ENCODE data around the gene TBKBP1. TPM values are rescaled to one million over a fixed set of nuclear protein-coding genes. Genes with fewer than 3 reads are reported as not detected.
"Not testable (repeated sequence)": the region's sequence is repeated elsewhere in the genome, so short reads cannot be mapped to it uniquely, and the experiment has no call there.

Gene TBKBP1
- total RNA-seq, 5 donors from 2014 or later (not counting 1 experiment from before 2014, with no cell fraction given): 4.5 to 20.5 (median 7.2) TPM

DNA sequence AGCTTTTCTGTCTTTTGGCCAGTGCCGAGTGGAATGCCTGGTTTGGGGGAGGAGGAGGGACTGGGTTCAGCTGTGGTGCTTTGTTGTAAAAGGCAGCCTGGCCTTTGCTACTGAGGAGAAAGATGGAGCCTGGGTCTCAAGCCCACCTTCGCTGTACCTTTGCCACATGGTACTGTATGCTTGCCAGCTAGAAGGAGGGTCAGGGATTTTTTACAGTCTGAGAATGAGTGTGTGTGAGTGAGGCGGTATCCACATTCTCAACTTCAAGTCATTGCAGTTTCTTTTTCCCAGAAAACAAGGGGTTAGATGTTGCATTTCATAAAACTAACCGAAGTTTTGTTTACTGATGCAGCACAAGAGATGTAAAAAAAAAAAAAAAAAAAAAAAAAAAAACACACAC lies 11.2 kb upstream of the TBKBP1 start:
- H3K4me1 Mint-ChIP-seq; H3K4me3 Mint-ChIP-seq; H3K27me3 ChIP-seq (replicated peaks in 1 of 2; ENCODE audit: control insufficient read depth in 2 of 2, extremely low read depth in 1 of 2, insufficient read depth in 2 of 2, low read length in 1 of 2); H3K27ac Mint-ChIP-seq; H3K9me3 ChIP-seq; H3K27ac ChIP-seq (ENCODE audit: low read length); DNase-seq; ATAC-seq (replicated peaks in 1 of 4); POLR2A ChIA-PET; H3K4me3 ChIP-seq (ENCODE audit: control insufficient read depth in 1 of 2, extremely low read depth in 1 of 2, low read length in 1 of 2); H3K9me3 Mint-ChIP-seq; H3K27me3 Mint-ChIP-seq; H3K4me1 ChIP-seq (ENCODE audit: control insufficient read depth in 1 of 2, extremely low read depth in 1 of 2, insufficient read depth in 2 of 2, low read length in 2 of 2): not testable (repeated sequence)
- CTCF ChIA-PET: interaction anchor here in 1 of 2 donors (0.7 to 1.3 kb wide), 2 partner anchors 15 to 34 kb away, joined by 4 to 6 read pairs; no protein-coding TSS in a partner anchor
- peaks cover 16 to 70% of the 10 kb centered on the region in 2 donors for H3K36me3 ChIP-seq (ENCODE audit: control insufficient read depth in 2 of 2, extremely low read depth in 1 of 2, insufficient read depth in 1 of 2, low read length in 1 of 2)
- 79% methylated on average over 2 of the region's 4 CpGs for WGBS (ENCODE audit: insufficient coverage)
- H3K36me3 Mint-ChIP-seq: peaks cover 60% of the 10 kb centered on the region

DNA sequence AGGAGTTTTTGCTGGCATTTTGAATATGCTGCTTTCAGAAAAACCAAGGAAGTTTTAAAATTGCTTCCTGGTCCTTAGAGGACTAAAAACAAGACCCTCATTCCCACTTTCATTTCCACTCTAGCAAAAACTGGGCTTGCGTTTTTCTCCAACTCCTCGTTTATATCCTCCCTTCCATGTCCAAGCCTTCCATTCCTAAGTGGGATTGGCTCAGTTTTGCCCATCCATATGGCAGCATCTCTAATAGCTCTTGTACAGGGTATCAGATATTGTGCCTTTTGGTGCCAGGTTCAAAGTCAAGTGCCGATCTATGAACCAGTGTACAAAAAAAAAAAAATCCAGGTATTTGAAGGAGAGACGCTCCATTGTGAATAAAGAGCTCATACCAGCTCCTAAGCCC lies 9.9 kb upstream of the TBKBP1 start:
- Mint-ChIP-seq H3K27ac (peak overlapping the region; percentile 19 to 22), H3K27me3 (no peaks in the 10 kb centered on the region), H3K4me1 (no peaks in the 10 kb centered on the region), H3K4me3 (no peak overlapping the region), H3K9me3 (no peaks in the 10 kb centered on the region), H3K36me3 (peaks cover 52% of the 10 kb centered on the region)
- ATAC-seq (replicated peaks in 1 of 4) (no peak), DNase-seq (no peak)
- ChIA-PET CTCF (interaction anchor here in 1 of 2 donors (1.3 kb wide), 1 partner anchor 14 kb away, joined by 6 read pairs; no protein-coding TSS in a partner anchor), POLR2A (no interaction called here)
- no CpG with 5 or more reads among the region's 4 CpGs for WGBS (ENCODE audit: insufficient coverage)
- H3K4me1 ChIP-seq (ENCODE audit: control insufficient read depth in 1 of 2, extremely low read depth in 1 of 2, insufficient read depth in 2 of 2, low read length in 2 of 2): no peaks in the 10 kb centered on the region
- no peak overlapping the region for H3K27ac ChIP-seq (ENCODE audit: low read length)
- peaks cover 16 to 57% of the 10 kb centered on the region in 2 donors for H3K36me3 ChIP-seq (ENCODE audit: control insufficient read depth in 2 of 2, extremely low read depth in 1 of 2, insufficient read depth in 1 of 2, low read length in 1 of 2)
- no peaks in the 10 kb centered on the region for H3K27me3 ChIP-seq (replicated peaks in 1 of 2; ENCODE audit: control insufficient read depth in 2 of 2, extremely low read depth in 1 of 2, insufficient read depth in 2 of 2, low read length in 1 of 2)
- H3K9me3 ChIP-seq: no peaks in the 10 kb centered on the region
- H3K4me3 ChIP-seq (ENCODE audit: control insufficient read depth in 1 of 2, extremely low read depth in 1 of 2, low read length in 1 of 2): no peak overlapping the region

- CTCF ChIA-PET: no interaction called here
- 100% methylated on average over 2 of the region's 4 CpGs for WGBS (ENCODE audit: insufficient coverage)
- ATAC-seq (replicated peaks in 1 of 4): no peak
- Mint-ChIP-seq H3K27me3 (no peaks in the 10 kb centered on the region), H3K36me3 (peaks cover 49% of the 10 kb centered on the region), H3K9me3 (no peaks in the 10 kb centered on the region), H3K27ac (peak overlapping the region in 1 of 2 donors; percentile 39), H3K4me1 (no peaks in the 10 kb centered on the region), H3K4me3 (no peak overlapping the region)
- H3K27ac ChIP-seq (ENCODE audit: low read length): no peak overlapping the region
- peaks cover 16 to 52% of the 10 kb centered on the region in 2 donors for H3K36me3 ChIP-seq (ENCODE audit: control insufficient read depth in 2 of 2, extremely low read depth in 1 of 2, insufficient read depth in 1 of 2, low read length in 1 of 2)
- H3K9me3 ChIP-seq: no peaks in the 10 kb centered on the region
- H3K4me1 ChIP-seq (ENCODE audit: control insufficient read depth in 1 of 2, extremely low read depth in 1 of 2, insufficient read depth in 2 of 2, low read length in 2 of 2): no peaks in the 10 kb centered on the region
- H3K4me3 ChIP-seq (ENCODE audit: control insufficient read depth in 1 of 2, extremely low read depth in 1 of 2, low read length in 1 of 2): no peak overlapping the region
- POLR2A ChIA-PET: interaction anchor here in 1 of 2 donors (0.6 kb wide), 1 partner anchor 8 kb away, joined by 5 read pairs; no protein-coding TSS in a partner anchor
- no peak for DNase-seq
- no peaks in the 10 kb centered on the region for H3K27me3 ChIP-seq (replicated peaks in 1 of 2; ENCODE audit: control insufficient read depth in 2 of 2, extremely low read depth in 1 of 2, insufficient read depth in 2 of 2, low read length in 1 of 2)
Observed at GRCh38 chr17:47684535-47685193, 9.3 kb upstream of the TBKBP1 start.

GRCh38 chr17:47685556-47686275 lies 8.2 kb upstream of the TBKBP1 start:
- Mint-ChIP-seq H3K27me3 (no peaks in the 10 kb centered on the region), H3K27ac (peak overlapping the region; percentile 57 to 74), H3K4me1 (no peaks in the 10 kb centered on the region), H3K9me3 (no peaks in the 10 kb centered on the region), H3K36me3 (peaks cover 39% of the 10 kb centered on the region), H3K4me3 (no peak overlapping the region)
- H3K36me3 ChIP-seq (ENCODE audit: control insufficient read depth in 2 of 2, extremely low read depth in 1 of 2, insufficient read depth in 1 of 2, low read length in 1 of 2): peaks cover 10 to 41% of the 10 kb centered on the region in 2 donors
- H3K27ac ChIP-seq (ENCODE audit: low read length): no peak overlapping the region
- ATAC-seq (replicated peaks in 1 of 4) (no peak), DNase-seq (no peak)
- ChIA-PET POLR2A (no interaction called here), CTCF (no interaction called here)
- H3K9me3 ChIP-seq: no peaks in the 10 kb centered on the region
- no peak overlapping the region for H3K4me3 ChIP-seq (ENCODE audit: control insufficient read depth in 1 of 2, extremely low read depth in 1 of 2, low read length in 1 of 2)
- H3K27me3 ChIP-seq (replicated peaks in 1 of 2; ENCODE audit: control insufficient read depth in 2 of 2, extremely low read depth in 1 of 2, insufficient read depth in 2 of 2, low read length in 1 of 2): no peaks in the 10 kb centered on the region
- WGBS (ENCODE audit: insufficient coverage): no CpG with 5 or more reads among the region's 4 CpGs
- H3K4me1 ChIP-seq (ENCODE audit: control insufficient read depth in 1 of 2, extremely low read depth in 1 of 2, insufficient read depth in 2 of 2, low read length in 2 of 2): no peaks in the 10 kb centered on the region

DNA sequence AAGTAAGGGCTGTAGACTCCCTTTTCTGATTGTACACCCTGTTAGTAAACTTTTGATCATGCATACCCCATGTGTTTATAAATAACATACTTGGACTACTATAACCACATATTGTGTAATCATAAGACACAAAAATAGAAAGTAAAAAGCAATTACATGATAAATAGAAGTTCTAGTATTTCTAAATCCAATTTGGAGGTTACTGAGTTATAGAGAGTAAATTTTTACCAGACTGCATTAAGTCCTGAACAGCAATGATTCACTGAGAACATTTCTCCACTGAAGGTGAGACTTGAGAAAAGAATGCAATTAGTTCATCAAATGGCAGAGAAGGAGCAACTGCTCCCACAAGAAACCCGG lies 7.7 kb upstream of the TBKBP1 start:
- DNase-seq (no peak), ATAC-seq (replicated peaks in 1 of 4) (no peak)
- ChIA-PET POLR2A (no interaction called here), CTCF (no interaction called here)
- Mint-ChIP-seq H3K36me3 (peaks cover 36% of the 10 kb centered on the region), H3K4me1 (no peaks in the 10 kb centered on the region), H3K9me3 (no peaks in the 10 kb centered on the region), H3K27me3 (no peaks in the 10 kb centered on the region), H3K27ac (peak overlapping the region; percentile 57 to 74), H3K4me3 (no peak overlapping the region)
- H3K4me3 ChIP-seq (ENCODE audit: control insufficient read depth in 1 of 2, extremely low read depth in 1 of 2, low read length in 1 of 2): no peak overlapping the region
- H3K9me3 ChIP-seq: no peaks in the 10 kb centered on the region
- no peaks in the 10 kb centered on the region for H3K27me3 ChIP-seq (replicated peaks in 1 of 2; ENCODE audit: control insufficient read depth in 2 of 2, extremely low read depth in 1 of 2, insufficient read depth in 2 of 2, low read length in 1 of 2)
- no peak overlapping the region for H3K27ac ChIP-seq (ENCODE audit: low read length)
- H3K36me3 ChIP-seq (ENCODE audit: control insufficient read depth in 2 of 2, extremely low read depth in 1 of 2, insufficient read depth in 1 of 2, low read length in 1 of 2): peaks cover 7 to 39% of the 10 kb centered on the region in 2 donors
- H3K4me1 ChIP-seq (ENCODE audit: control insufficient read depth in 1 of 2, extremely low read depth in 1 of 2, insufficient read depth in 2 of 2, low read length in 2 of 2): no peaks in the 10 kb centered on the region
- no CpG with 5 or more reads among the region's 1 CpG for WGBS (ENCODE audit: insufficient coverage)

- no peaks in the 10 kb centered on the region for H3K9me3 Mint-ChIP-seq
- POLR2A ChIA-PET: no interaction called here
- Histone ChIP-seq H3K27me3 (replicated peaks in 1 of 2; ENCODE audit: control insufficient read depth in 2 of 2, extremely low read depth in 1 of 2, insufficient read depth in 2 of 2, low read length in 1 of 2) (no peaks in the 10 kb centered on the region), H3K36me3 (ENCODE audit: control insufficient read depth in 2 of 2, extremely low read depth in 1 of 2, insufficient read depth in 1 of 2, low read length in 1 of 2) (peaks cover 7 to 34% of the 10 kb centered on the region in 2 donors), H3K27ac (ENCODE audit: low read length) (no peak overlapping the region), H3K4me1 (ENCODE audit: control insufficient read depth in 1 of 2, extremely low read depth in 1 of 2, insufficient read depth in 2 of 2, low read length in 2 of 2) (no peaks in the 10 kb centered on the region), H3K9me3 (no peaks in the 10 kb centered on the region), H3K4me3 (ENCODE audit: control insufficient read depth in 1 of 2, extremely low read depth in 1 of 2, low read length in 1 of 2) (no peak overlapping the region)
- CTCF ChIA-PET: interaction anchor here in 1 of 2 donors (1.1 kb wide), 1 partner anchor 11 kb away, joined by 3 read pairs; no protein-coding TSS in a partner anchor
- H3K27me3 Mint-ChIP-seq: no peaks in the 10 kb centered on the region
- ATAC-seq (replicated peaks in 1 of 4) (no peak), DNase-seq (no peak)
- peak overlapping the region; percentile 28 to 74 for H3K27ac Mint-ChIP-seq
- H3K4me1 Mint-ChIP-seq: peaks cover 0 to 1% (median 1%) of the 10 kb centered on the region in 3 donors
- WGBS (ENCODE audit: insufficient coverage): 87% methylated on average over 4 of the region's 7 CpGs
- H3K36me3 Mint-ChIP-seq: peaks cover 36% of the 10 kb centered on the region
- no peak overlapping the region for H3K4me3 Mint-ChIP-seq
Observed at GRCh38 chr17:47686664-47687327, 7.2 kb upstream of the TBKBP1 start.

Measured in T-cell (primary cell).